IPS DF 19.7 (cell line): ENCODE measurements around the gene SMIM33.
"Not testable (repeated sequence)": the region's sequence is repeated elsewhere in the genome, so short reads cannot be mapped to it uniquely, and the experiment has no call there.

Source experiments
- DNase-seq: peaks from one replicate; pipeline ENCODE4 v3.0.0-alpha.2; 2013; ENCODE audit warnings: low read depth, low spot score

Gene SMIM33

GRCh38 chr5:139482050-139482889 lies 11.5 kb downstream of the SMIM33 start, which contains the start of gene STING1:
Gene STING1, minus strand, starts transcription at chr5:139482758. Its CDS starts 1,054 bp downstream, at chr5:139481704.
- no peak for DNase-seq

GRCh38 chr5:139482890-139483208 lies 12.0 kb downstream of the SMIM33 start:
- DNase-seq = not testable (repeated sequence)

- DNase-seq = no peak
Measured at GRCh38 chr5:139486201-139486600, 15.4 kb downstream of the SMIM33 start.

GRCh38 chr5:139488260-139488659 lies 17.5 kb downstream of the SMIM33 start:
- DNase-seq = no peak

- DNase-seq = no peak
Measured at GRCh38 chr5:139492700-139493192, 21.9 kb downstream of the SMIM33 start.

- DNase-seq = no peak
Measured at GRCh38 chr5:139494256-139494655, 23.5 kb downstream of the SMIM33 start.

GRCh38 chr5:139494832-139495231 lies 24.0 kb downstream of the SMIM33 start:
- DNase-seq = no peak

GRCh38 chr5:139495638-139496435 lies 25.0 kb downstream of the SMIM33 start:
- no peak for DNase-seq

- no peak for DNase-seq
Measured at GRCh38 chr5:139501381-139501780, 30.6 kb downstream of the SMIM33 start.

GRCh38 chr5:139503036-139503817 lies 32.4 kb downstream of the SMIM33 start:
- DNase-seq = not testable (repeated sequence)

- DNase-seq = not testable (repeated sequence)
Measured at GRCh38 chr5:139503879-139504278, 33.1 kb downstream of the SMIM33 start.

GRCh38 chr5:139504722-139505121 lies 33.9 kb downstream of the SMIM33 start:
- not testable (repeated sequence) for DNase-seq

GRCh38 chr5:139512786-139513390 lies 42.1 kb downstream of the SMIM33 start:
- no peak for DNase-seq

- DNase-seq = peak; percentile 67
Measured at GRCh38 chr5:139513434-139513833, 42.6 kb downstream of the SMIM33 start.

GRCh38 chr5:139513852-139514485 lies 43.2 kb downstream of the SMIM33 start:
- DNase-seq = no peak

- DNase-seq = no peak
Measured at GRCh38 chr5:139514486-139514856, 43.7 kb downstream of the SMIM33 start.

- DNase-seq = peak; percentile 77
Measured at GRCh38 chr5:139517683-139518564, 47.1 kb downstream of the SMIM33 start.
